Measurements from ENCODE around the gene OR2D2.
"Not testable (repeated sequence)": the region's sequence is repeated elsewhere in the genome, so short reads cannot be mapped to it uniquely, and the experiment has no call there.

The OR2D2 gene

GRCh38 chr11:6892400-6892799, at the start of gene OR2D2:
OR2D2 (minus strand) TSS chr11:6892500; CDS start chr11:6892500, 0 bp downstream.
- no peak for DNase-seq (ENCODE audit: low read depth in 2 of 2, low spot score in 1 of 2)

- DNase-seq (ENCODE audit: low read depth in 2 of 2, low spot score in 1 of 2), result no peak
Measured at GRCh38 chr11:6941970-6942369, 49.7 kb upstream of the OR2D2 start.

DNA sequence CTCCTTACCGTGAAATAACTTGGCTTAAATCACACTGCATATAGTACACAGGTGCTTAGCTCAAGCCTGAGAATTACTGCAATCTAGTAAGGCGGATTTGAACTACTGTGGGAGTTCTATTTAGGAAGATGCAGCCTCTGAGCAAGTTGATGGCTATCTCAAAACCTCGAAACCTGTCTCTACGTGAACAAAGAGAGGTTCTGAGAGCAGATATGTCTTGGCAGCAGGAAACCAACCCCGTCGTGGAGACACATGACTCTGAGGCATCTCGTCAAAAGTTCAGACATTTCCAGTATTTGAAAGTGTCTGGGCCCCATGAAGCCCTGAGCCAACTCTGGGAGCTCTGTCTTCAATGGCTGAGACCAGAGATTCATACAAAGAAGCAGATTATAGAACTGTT, 39.8 kb upstream of the OR2D2 start:
- DNase-seq (ENCODE audit: low read depth in 2 of 2, low spot score in 1 of 2), result no peak

DNA sequence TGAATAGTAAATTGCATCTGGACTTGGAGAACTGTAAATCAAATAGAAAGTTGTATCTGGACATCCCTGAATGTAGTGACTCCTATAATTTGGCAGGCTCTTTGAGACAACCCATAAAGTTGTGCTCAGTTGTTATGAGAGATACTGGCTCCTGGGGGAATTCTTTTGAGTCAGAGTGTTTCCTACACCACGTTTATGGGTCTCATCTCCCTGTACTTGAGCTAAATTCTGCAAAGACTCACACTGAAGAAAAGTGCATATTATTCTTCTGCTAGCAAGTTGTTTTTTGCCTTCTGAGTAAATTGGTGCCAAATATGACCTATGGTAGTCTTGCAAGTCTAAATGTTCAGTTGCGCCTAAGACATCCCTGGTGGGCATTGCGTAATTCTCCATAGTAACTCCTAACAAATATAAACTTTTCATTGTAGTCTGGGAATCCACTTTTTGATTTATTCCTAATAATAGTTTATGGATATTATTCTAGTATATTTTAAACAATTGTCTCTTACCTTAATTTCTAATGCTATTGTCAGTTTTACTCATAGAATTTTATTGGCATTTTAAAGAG, 38.9 kb upstream of the OR2D2 start:
- no peak for DNase-seq (ENCODE audit: low read depth in 2 of 2, low spot score in 1 of 2)

DNA sequence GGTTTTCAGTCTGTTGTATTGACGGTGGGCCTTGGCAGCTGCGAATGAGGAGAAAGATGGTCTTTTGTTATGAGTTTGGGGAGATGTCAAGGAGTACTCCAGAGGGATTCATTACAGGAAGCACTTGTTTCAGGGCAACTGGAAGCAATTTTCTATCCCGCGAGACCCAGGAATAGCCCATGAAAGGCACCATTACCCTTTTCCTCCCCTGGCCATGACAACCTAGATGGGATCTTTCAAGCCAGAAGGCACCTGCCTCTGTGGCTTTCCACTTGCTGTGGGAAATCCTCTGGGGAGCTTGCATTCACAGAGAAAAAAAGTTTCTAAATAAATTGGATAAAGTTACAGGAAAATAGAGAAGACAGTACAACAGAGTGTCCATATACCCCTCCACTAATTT, 36.6 kb upstream of the OR2D2 start:
- no peak for DNase-seq (ENCODE audit: low read depth in 2 of 2, low spot score in 1 of 2)

GRCh38 chr11:6927030-6927617, 34.8 kb upstream of the OR2D2 start:
- no peak for DNase-seq (ENCODE audit: low read depth in 2 of 2, low spot score in 1 of 2)

GRCh38 chr11:6926208-6927029, 34.1 kb upstream of the OR2D2 start, which contains the start of gene ZNF215:
ZNF215 (plus strand) TSS chr11:6926426; CDS start chr11:6932273, 5,847 bp downstream.
- DNase-seq (ENCODE audit: low read depth in 2 of 2, low spot score in 1 of 2), result peak in 1 of 2 donors; percentile 2

DNA sequence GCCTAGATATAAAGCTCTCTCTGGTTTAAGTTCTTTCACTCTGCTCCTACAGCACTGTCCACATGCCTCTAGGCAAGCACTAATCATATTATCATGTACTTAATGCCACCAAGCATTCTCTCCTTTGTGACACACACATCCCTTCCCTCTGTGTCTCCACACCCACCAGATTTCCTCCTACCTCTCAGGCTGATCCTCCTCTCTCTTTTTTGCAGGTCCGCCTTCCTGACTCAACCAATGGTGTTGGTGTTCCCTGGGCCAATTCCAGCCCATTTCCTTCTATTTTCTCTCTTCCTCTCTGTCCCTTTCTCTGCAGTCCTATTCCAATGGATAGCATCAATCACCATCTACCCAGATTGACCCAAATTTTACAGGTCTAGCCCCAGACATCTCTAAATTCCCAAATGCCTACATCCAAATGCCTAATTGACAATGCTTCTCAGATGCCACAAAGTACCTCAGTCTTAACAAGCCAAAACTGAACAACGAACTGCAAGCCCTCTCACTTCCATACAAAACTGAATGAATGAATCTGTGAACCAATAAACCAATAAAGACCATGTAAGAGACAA, 33.4 kb upstream of the OR2D2 start:
- DNase-seq (ENCODE audit: low read depth in 2 of 2, low spot score in 1 of 2), result no peak

GRCh38 chr11:6925007-6925577, 32.8 kb upstream of the OR2D2 start:
- no peak for DNase-seq (ENCODE audit: low read depth in 2 of 2, low spot score in 1 of 2)

DNA sequence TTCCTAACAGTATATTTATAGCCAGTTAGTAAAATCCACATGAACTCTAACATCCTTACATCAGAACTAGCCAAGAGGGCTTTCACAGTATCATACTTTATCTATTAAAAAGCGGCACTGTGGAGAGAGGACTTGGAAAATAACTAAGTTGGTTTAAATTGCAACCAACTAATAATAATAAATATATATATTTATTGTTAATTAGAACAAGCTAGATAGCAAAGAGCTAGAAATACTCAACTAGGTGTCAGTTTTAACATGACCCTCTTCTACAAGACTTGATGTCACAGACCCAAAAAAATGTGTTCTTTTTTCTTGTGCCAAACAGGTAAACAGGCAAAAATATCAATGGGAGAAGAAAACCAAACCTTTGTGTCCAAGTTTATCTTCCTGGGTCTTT, 28.4 kb upstream of the OR2D2 start, which contains the start of gene OR2D3:
OR2D3 (plus strand) TSS at position 301 of the 400 bp plus-strand sequence; CDS start at position 301, 0 bp downstream.
- no peak for DNase-seq (ENCODE audit: low read depth in 2 of 2, low spot score in 1 of 2)

GRCh38 chr11:6919698-6920097, 27.4 kb upstream of the OR2D2 start:
- no peak for DNase-seq (ENCODE audit: low read depth in 2 of 2, low spot score in 1 of 2)

GRCh38 chr11:6911948-6912347, 19.6 kb upstream of the OR2D2 start:
- DNase-seq (ENCODE audit: low read depth in 2 of 2, low spot score in 1 of 2), result no peak

- no peak for DNase-seq (ENCODE audit: low read depth in 2 of 2, low spot score in 1 of 2)
Measured at GRCh38 chr11:6911378-6911777, 19.1 kb upstream of the OR2D2 start.

- DNase-seq (ENCODE audit: low read depth in 2 of 2, low spot score in 1 of 2), result not testable (repeated sequence)
Measured at GRCh38 chr11:6904804-6905203, 12.5 kb upstream of the OR2D2 start.

DNA sequence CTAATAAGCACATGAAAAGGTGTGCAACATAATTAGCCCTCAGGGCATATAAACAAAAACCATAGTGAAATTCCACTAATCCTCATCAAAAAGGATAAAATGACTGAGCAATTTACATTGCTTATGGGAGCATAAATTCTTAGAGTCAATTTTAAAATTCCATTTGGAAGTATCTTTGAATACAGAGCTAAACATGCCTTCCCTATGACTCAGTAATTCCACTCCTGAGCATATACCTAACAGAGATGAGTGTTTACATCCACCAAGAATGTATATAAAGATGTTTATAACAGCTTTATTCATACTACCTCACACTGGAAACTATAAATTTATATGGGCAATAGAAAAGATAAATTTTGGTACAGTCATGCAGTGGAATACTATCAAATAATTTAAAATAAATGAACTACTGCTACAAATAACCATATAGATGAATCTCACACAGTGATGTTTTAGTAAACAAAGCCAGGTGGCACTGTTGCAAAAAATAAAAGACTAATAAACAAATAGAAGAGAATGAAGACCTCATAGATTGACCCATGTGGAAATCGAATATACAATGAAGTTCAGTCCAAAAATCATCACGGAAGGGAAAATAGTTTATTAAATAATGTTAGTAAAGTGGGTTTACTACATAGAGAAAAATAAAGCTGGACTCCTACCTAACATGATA, 8.2 kb upstream of the OR2D2 start:
- no peak for DNase-seq (ENCODE audit: low read depth in 2 of 2, low spot score in 1 of 2)

DNA sequence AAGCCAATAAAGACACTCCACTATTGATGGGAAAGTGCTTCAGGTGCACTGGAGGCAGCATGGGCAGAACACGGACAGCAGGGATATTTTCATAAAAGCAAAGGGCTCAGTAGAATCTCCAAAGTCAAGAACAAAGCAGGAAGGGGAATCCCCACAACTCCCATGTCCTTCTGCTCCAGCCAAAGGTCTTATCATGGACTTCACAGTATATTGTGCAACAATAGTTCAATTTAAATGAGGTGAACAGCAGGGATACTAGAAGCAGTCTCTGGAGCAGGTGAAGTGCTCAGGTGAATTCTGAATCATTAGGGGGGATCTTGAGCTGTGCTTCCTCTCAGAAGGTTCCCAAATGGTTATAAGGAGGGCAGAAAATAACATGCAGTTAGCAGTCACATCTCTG, 6.6 kb upstream of the OR2D2 start:
- no peak for DNase-seq (ENCODE audit: low read depth in 2 of 2, low spot score in 1 of 2)

DNA sequence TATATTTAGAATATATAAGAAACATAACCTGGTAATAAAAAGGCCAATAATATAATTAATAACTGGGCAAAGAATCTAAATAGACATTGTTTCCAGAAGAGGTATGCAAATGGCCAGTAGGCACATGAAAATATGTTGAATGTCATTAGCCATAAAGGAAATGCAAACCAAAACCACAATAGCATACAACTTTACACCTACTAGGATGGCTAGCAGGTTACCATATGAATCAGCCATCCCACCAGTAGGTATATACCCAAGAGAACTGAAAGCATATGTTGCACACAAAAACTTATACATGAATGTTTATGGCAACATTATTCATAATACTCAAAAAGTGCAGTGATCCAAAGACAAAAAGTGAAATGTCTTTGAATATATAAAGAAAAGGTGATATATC, 2.7 kb upstream of the OR2D2 start:
- DNase-seq (ENCODE audit: low read depth in 2 of 2, low spot score in 1 of 2), result no peak

- DNase-seq (ENCODE audit: low read depth in 2 of 2, low spot score in 1 of 2), result no peak
Measured at GRCh38 chr11:6894097-6894496, 1.8 kb upstream of the OR2D2 start.

- no peak for DNase-seq (ENCODE audit: low read depth in 2 of 2, low spot score in 1 of 2)
Measured at GRCh38 chr11:6889835-6890234, 2.5 kb downstream of the OR2D2 start.

DNA sequence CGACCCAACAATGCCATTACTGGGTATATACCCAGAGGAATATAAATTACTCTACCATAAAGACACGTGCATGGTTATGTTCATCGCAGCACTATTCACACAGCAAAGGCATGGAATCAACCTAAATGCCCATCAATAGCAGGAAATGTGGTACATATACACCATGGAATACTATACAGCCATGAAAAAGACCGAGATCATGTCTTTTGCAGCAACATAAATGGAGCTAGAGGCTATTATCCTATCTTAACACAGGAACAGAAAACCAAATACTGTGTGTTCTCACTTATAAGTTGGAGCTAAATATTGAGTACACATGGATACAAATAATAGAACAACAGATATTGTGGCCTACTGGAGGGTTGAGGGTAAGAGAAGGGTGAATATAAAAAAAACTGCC, 3.5 kb downstream of the OR2D2 start:
- DNase-seq (ENCODE audit: low read depth in 2 of 2, low spot score in 1 of 2), result no peak

GRCh38 chr11:6887711-6888110, 4.6 kb downstream of the OR2D2 start:
- DNase-seq (ENCODE audit: low read depth in 2 of 2, low spot score in 1 of 2), result not testable (repeated sequence)
